ENCODE data around the gene NUP205.
"Not testable (repeated sequence)": the region's sequence is repeated elsewhere in the genome, so short reads cannot be mapped to it uniquely, and the experiment has no call there.

NUP205 gene

DNA sequence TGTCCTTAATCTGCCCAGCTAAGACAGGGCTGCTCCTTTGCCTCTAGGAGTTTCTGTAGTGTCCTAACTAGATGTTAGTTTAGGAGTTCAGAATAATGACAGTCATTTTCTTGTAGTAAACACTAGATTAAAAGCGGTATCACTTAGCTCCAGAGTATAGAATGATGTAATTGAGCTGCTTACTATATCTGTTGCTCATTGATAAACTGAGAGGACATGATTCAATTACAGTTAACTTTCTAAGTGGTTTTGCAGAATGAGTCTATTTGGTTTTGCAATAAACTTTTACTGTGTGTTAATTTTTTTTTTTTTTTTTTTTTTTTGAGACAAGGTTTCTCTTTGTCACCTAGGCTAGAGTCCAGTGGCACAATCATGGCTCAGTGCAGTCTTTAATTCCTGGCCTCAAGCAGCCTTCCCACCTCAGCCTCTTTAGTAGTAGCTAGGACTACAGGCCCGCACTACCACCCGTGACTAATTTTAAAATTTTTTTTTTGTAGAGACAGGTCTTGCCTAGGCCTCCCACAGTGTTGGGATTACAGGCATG is 106.4 kb downstream of the NUP205 start:
- DNase-seq (ENCODE audit: low read depth, low spot score): no peak
- peak overlapping the region; percentile 97 for H3K27ac ChIP-seq

DNA sequence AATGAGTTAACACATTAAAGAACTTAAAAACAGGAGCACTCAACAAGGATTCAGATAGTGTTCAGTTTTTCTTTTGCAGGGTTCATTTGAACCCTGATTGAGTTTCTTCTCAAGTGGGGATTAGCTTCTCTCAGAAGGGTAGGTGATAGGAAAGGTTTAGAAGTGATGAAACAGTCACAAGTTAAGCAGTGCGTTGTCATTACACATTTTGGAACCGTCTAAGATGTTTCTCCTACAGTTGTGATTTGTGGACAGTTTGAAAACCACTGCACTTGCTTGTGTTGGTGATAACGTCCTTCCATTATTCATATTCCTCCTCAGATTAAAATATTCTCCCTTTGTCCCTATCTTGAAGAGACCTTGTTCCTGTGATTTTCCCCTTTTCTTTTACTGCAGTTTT is 107.3 kb downstream of the NUP205 start:
- DNase-seq (ENCODE audit: low read depth, low spot score): no peak
- H3K27ac ChIP-seq: peak overlapping the region; percentile 97

DNA sequence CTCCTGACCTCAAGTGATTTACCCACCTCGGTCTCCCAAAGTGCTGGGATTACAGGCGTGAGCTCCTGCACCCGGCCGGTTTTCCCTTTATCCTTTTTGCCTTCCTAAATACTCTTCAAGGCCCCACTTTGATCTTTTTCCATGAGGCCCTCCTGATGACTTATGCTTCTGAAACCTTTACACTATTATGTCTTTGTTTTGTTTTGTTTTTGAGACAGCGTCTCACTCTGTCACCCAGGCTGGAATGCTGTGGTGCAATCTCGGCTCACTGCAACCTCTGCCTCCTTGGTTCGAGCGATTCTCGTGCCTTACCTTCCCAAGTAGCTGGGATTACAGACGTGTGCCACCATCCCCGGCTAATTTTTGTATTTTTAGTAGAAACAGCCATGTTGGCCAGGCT is 108.4 kb downstream of the NUP205 start:
- peak overlapping the region; percentile 2 for H3K27ac ChIP-seq
- no peak for DNase-seq (ENCODE audit: low read depth, low spot score)

DNA sequence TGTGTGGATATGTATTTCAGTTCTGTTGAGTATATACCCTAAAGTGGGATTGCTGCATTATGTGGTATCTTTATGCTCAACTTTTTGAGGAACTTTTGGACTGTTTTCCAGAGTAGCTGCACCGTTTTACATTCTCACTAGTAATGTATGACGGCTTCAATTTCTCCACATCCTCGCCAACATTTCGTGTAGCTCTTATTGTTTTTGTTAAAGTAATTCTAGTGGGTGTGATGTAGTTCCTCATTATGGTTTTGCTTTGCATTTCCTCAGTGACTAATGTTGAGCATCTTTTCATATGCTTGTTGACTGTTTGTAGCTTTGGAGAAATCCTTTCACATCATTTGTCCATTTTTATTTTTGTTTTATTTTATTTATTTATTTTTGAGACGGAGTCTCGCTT is 109.1 kb downstream of the NUP205 start:
- DNase-seq (ENCODE audit: low read depth, low spot score): no peak
- no peak overlapping the region for H3K27ac ChIP-seq

DNA sequence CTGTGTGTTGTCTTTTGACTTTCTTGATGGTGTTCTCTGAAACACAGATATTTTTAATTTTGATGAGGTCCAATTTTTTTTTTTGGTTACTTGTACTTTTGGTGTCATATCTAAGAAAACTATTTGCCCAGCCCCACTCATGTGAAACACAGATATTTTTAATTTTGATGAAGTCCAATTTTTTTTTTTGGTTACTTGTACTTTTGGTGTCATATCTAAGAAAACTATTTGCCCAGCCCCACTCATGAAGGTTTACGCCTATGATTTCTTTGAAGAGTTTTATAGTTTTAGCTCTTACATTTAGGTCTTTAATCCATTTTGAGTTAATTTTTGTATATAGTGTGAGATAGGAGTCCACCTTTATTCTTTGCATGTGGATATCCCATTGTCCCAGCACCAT is 109.9 kb downstream of the NUP205 start:
- not testable (repeated sequence) for DNase-seq (ENCODE audit: low read depth, low spot score)

DNA sequence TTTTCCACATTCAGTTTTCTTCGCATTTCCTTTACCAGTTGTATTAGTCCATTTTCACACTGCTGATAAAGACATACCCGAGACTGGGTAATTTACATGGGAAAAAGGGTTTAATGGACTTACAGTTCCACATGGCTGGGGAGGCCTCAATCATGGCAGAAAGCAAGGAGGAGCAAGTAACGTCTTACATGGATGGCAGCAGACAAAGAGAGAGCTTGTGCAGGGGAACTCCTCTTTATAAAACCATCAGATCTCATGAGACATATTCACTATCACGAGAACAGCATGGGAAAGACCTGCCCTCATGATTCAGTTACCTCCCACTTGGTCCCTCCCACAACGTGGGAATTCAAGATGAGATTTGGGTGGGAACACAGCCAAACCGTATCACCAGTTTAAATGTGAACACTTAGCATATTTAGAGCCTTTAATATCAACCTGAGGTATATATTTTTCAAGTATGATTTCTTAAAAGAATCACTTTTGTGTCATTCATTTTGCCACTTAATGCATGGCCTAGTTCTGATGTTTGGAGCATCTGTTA is 111.2 kb downstream of the NUP205 start:
- not testable (repeated sequence) for DNase-seq (ENCODE audit: low read depth, low spot score)
- H3K27ac ChIP-seq: peak overlapping the region; percentile 77

More for the DNA sequence above, 109.9 kb downstream of the NUP205 start:
- H3K27ac ChIP-seq: not testable (repeated sequence)

DNA sequence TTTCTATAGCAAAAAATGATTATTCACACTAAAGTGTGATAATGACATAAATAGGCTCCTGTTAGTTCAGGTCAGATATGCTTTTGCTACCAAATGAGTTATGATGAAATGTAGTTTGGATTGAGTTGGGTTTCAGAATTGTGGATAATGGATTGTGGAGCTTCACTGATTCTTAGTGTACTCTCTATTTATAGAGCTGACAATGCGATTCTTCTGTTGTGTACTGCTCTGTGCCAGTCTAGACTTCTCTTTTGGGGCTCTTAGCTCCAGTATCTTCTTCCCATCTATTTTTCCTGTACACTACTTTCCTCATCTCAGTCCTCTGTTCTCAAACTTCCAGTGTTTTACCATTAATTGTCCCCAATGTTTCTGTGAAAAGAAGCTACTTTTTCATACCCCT is 112.1 kb downstream of the NUP205 start:
- peak overlapping the region; percentile 77 for H3K27ac ChIP-seq
- DNase-seq (ENCODE audit: low read depth, low spot score): no peak

DNA sequence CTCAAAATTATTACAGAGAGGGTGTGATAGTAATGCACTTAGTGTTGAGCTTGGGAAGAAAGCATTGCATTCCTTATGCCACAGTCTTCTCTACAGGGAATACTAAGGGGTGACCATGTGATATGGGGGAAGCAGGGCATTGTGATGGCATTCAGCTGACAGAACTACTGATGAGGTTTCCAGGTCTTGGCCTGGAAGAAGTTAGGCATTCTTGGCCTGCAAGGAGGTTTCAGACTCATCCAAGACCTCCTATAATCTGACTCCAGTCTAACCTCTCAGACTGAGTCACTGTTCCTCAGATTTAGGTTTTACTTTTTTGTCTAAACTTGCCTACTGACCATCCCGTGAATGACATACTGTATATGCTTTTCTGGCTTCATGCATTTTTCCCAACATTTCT is 112.5 kb downstream of the NUP205 start:
- no peak for DNase-seq (ENCODE audit: low read depth, low spot score)
- peak overlapping the region; percentile 77 for H3K27ac ChIP-seq

DNA sequence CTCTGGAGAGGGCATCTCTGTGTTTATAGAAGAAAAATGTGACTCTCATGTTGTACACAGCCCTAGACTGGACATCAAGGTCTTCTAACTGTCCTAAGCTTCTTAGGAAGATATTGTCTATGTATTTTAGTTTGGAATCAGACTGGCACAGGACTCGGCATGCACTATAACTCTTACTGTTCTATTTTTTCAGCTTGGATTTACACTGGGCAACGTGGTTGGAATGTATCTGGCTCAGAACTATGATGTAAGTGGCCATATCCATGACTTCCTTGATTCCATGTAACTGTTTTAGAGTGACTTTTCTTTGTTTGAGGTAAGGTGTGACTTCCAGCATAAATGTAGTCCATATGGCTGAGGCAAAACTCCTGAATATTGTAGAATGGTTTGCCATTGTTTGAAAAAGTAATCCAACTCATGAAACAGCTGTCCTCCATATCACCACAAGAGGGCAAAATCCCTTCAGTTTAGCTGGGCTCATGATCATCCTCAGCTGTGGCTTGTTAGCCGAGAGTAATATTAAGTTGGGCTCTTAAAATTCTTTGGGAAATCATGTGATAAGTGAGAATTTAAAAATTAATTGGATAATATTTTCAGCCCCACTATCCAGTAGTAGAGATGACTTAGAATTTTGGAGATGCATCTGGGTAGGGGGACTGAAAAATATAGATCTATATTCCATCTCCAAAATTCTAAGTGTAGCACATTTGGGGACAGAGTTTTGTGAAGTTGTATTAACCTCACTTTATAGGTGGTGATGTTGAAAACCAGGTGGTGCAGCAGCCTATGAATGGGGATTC is 115.0 kb downstream of the NUP205 start:
- peak overlapping the region; percentile 77 for H3K27ac ChIP-seq
- DNase-seq (ENCODE audit: low read depth, low spot score): no peak

DNA sequence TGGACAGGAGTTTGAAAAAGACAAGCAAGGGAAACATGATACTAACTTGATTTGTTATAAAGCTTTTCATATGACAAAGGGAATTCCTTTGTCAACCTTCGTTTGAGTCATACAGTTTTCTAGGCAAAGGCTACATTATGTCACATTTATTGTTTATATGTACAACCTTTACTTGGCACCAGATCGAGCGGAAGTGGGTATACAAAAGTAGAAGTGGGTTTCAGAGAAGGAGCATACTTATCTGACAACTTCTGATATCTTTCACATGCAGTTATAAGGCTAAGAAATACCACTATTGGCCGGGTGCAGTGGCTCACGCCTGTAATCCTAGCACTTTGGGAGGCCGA is 115.6 kb downstream of the NUP205 start:
- H3K27ac ChIP-seq: peak overlapping the region; percentile 77
- no peak for DNase-seq (ENCODE audit: low read depth, low spot score)

DNA sequence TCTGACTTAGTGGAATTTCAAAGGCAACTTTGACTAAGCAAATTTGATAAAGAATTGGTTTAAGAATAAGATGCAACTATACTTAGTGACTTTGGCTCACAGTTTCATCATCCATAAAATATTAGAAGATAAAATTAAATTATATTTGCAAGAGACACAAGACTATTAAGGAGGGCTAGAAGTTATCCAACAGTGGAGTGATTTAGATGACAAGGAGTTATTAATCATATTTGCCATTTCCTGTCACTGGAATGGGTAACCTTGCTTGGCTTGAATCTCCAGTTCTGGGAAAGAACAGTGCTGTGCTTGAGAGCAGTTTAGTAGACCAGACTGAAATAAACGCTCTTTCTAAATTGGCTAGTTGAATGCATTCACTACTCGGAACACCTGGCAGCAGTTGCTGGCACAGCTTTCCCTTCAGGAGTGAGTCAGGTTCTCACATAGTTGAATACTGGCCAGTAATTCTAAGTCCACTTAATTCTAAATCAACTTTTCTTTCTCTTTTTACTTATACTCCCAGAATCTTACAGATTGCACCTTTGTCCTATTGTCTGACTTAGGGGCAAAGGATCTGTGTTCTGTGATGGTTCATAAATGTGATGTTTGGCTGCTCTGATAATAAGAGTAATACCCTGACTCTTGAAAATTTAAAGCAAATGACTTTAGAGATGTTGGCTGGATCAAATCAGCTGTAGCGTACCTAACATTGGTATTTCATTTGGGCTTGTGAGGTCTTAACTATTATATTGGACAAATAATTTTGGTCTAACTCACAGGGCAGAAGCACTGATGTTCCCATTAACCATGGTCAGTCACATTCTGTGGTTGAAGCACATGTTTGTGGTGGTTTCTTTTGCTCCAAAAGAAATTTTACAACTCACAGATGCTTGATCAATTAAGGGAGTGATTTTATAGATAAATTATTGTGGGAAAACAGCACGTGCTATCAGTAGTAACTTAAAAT is 121.2 kb downstream of the NUP205 start:
- no peak for DNase-seq (ENCODE audit: low read depth, low spot score)
- peak overlapping the region; percentile 87 for H3K27ac ChIP-seq

DNA sequence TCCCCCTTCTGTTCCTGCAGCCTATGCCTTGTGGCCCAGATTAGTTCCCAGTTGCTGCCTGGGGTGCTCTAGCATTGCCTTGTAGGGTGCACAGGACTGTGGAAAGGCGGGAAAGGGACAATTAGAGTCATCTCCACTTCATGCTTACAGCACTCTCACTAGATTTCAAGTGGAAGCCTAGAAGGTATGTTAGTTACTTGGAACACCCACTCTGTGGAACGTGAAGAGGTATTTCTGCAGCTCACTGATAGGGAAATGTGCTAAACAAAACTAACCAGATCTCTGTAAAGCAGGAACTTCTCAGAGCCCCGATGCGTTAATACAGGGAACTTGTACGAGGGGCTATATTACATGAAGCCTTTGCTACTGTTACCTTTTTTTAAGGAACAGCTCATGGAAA is 124.0 kb downstream of the NUP205 start:
- peak overlapping the region; percentile 79 for H3K27ac ChIP-seq
- DNase-seq (ENCODE audit: low read depth, low spot score): no peak

DNA sequence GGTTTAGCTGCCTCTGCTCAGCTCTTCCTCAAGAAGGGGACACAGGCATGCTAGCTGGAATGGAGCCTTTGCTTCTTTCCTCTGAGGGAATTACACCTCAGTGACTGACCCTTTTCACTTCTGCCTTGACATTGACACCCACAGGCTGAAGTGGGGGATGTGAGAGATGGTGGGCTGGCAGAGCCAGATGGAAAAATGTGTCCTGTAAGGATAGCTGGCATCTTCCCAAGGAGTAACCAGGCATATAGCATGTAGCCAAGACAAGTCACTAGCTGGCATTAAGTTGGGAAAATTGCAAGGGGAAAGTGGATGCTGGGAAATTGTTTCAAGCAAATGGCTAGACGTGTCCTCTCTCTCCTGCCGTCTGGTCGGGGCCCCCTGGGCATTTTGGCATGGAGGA is 124.5 kb downstream of the NUP205 start:
- H3K27ac ChIP-seq: peak overlapping the region; percentile 79

DNA sequence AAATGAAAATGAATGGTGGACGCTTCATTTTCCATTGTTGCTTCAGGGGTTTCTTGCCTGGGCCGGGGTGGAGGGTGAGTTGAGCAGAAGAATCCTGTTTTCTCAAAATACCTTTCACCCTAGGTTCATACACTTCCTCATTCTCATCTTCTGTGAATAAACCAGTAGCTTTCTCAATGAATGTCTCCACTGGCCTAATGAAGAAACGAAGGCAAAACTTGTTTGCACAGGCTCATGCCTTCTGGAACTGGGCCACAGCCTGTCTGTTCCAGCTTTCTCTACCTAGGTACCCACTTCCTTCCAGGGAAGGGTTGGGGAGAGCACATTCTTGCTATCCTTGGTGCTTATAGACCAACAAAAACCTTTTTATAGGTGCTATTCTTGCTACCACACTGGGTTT is 125.9 kb downstream of the NUP205 start:
- DNase-seq (ENCODE audit: low read depth, low spot score): no peak
- peak overlapping the region; percentile 79 for H3K27ac ChIP-seq

More for the DNA sequence above, 124.5 kb downstream of the NUP205 start:
- DNase-seq (ENCODE audit: low read depth, low spot score): no peak

DNA sequence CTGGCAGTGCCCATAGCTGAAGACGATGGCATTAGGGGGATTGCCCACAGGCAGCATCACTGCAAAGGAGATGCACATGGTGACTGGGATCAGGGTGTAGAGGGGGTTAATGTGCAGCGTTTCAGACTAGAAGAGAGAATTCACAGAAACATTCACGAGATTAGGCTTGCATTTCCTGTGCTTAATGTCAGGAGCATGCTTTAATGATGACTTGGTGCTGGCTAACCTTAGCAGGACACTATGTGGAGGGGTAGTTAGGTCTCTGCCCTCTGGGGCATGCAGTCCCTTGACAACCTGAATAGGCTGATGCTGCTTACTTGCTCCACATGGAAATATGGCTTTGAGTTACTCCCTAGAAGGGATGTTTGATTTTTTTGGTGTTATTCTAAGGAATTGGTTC is 126.4 kb downstream of the NUP205 start:
- H3K27ac ChIP-seq: peak overlapping the region; percentile 79
- DNase-seq (ENCODE audit: low read depth, low spot score): no peak

DNA sequence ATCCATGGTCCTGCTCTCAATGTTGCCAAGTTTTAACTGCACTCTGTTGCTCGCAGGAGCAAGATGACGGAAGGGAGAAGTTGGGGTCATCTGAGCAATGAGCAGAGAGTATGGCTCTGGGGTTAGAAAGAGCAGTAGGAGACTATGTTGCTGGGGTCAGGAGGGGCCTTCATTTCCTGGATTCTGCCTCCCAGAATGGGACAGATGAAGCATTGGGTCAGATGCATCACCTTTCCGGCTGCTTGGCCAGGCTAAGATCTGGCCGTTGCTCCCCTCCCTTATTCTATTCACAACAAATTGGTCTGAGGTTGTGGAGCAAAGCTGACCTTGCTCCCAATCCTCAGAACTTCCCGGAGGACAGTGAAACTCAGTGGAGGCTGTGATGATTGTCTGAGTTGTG is 127.0 kb downstream of the NUP205 start:
- DNase-seq (ENCODE audit: low read depth, low spot score): no peak
- H3K27ac ChIP-seq: peak overlapping the region; percentile 79

DNA sequence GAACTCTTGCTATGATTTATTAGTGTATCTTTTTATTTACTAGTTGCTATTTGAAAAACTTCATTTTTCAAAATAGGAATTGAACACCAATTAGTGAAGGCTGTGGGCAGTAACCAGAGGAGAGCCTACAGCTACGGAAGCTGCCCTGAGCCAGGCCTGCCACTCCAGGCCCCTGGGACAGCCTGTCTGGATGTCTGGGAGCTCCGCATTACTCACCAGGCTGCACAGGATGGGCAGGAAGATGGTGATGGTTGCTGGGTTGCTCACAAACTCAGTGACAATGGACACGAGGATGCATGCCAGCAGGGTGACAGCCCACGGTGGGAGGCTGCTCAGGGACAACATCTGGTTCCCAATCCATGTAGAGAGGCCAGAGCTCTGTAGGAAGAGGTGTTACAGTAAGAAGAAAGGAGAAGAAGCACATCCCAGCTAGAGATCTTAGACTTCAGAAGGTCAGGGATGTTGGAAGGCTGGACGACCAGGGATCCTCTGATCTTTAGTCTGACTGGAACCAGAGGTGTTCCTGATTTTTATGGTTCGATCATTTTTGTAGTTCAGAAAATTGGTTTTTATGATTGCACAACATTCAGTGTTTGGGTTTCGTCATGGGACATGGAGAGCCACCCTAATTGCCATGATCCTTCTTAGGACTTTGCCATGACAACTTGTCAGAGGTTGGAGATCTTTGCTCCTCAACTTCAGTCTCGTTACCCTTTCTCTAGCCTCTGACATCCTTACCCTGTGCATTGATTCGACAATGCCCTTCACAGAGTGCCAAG is 127.8 kb downstream of the NUP205 start:
- DNase-seq (ENCODE audit: low read depth, low spot score): no peak
- peak overlapping the region; percentile 79 for H3K27ac ChIP-seq

DNA sequence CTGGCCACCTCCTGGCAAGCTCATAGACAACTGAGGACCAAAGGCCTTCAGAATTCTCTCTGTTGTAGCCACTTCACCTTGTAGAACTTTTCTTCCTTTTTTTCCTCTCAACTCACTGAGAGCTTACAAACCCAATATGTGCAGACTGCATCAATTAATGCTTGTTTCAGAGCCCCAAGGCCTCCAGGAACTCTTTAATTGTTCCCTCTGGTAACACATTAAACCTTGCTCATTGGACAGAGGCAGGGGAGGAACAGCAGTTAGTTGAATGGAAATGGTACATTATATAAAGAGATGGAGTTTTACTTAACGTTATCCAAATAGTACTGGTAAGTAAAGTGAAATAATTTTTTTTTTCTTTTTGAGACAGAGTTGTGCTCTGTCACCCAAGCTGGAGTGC is 129.7 kb downstream of the NUP205 start:
- no peak overlapping the region for H3K27ac ChIP-seq
- no peak for DNase-seq (ENCODE audit: low read depth, low spot score)

DNA sequence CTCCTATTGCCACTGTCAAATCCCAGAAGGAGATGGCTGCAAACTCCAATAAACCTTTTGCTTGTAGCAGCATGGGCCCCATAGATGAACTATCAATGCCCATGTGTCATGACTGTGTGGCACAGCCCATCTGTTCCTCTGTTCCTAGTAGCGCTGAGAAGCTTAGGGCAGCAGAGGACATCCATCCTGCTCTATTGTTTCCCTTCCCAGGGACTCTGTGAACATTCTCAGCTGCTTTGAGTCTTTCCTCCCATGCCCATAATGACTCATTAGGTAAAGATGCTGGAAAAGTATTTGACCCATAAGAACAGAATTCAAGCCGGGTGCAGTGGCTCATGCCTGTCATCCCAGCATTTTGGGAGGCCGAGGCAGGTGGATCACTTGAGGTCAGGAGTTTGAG is 132.8 kb downstream of the NUP205 start:
- no peak overlapping the region for H3K27ac ChIP-seq
- no peak for DNase-seq (ENCODE audit: low read depth, low spot score)

DNA sequence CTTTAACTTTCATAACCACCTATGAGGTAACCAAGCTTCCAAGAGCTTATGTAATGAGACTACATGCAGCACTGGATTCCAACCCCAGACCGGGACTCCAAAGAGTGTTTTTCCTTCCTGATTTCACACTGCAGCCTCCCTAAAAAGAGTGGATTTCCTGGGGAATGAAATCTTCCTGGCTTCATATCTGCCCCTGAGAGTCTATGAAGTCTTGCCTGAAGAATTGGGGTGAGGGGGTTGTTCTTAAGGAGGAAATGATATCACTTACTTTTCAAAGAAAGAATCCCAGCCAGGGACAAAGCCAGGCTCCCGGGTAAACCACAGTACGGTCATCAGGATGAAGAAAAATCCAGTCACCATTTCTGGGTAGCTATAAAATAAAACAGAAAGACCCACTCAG is 134.3 kb downstream of the NUP205 start:
- DNase-seq (ENCODE audit: low read depth, low spot score): no peak
- H3K27ac ChIP-seq: no peak overlapping the region

Data from epithelial cell of prostate (primary cell).